RCC 7860 (cell line): ENCODE results near the gene SHB.

Source experiments
- DNase-seq: peaks from one replicate; pipeline ENCODE4 v3.0.0-alpha.2; 2015; ENCODE audit warnings: low spot score
- FAIRE-seq: peaks from 2 replicates; lab custom pipeline; 2012; peaks lifted over from hg19 to GRCh38; lab: Jason Lieb, UNC

The SHB gene

GRCh38 chr9:37876376-37876775 is 192.7 kb downstream of the SHB start:
- no peak for FAIRE-seq

GRCh38 chr9:37873955-37874354 is 195.1 kb downstream of the SHB start:
- DNase-seq (no peak), FAIRE-seq (no peak)

More at GRCh38 chr9:37876376-37876775, 192.7 kb downstream of the SHB start:
- no peak for DNase-seq

GRCh38 chr9:37870799-37871176 is 198.2 kb downstream of the SHB start:
- DNase-seq (no peak), FAIRE-seq (no peak)

- no peak for FAIRE-seq
- no peak for DNase-seq
Observed at GRCh38 chr9:37870081-37870798, 198.8 kb downstream of the SHB start.
